ENCODE measurements around the gene FAM9A.
"Not testable (repeated sequence)": the region's sequence is repeated elsewhere in the genome, so short reads cannot be mapped to it uniquely, and the experiment has no call there.

Gene FAM9A

GRCh38 chrX:8782595-8782994 is 18.6 kb downstream of the FAM9A start:
- DNase-seq: no peak
- TF ChIP-seq POLR2A (IDR thresholded peaks at IDR 0.05; ENCODE audit: low read length): no peak
- no peak for TF ChIP-seq GATA1 (IDR thresholded peaks at IDR 0.05; ENCODE audit: low read depth, low read length)

- DNase-seq: not testable (repeated sequence)
Observed at GRCh38 chrX:8781921-8782320, 19.3 kb downstream of the FAM9A start.

- TF ChIP-seq POLR2A (IDR thresholded peaks at IDR 0.05; ENCODE audit: low read length) (no peak), GATA1 (IDR thresholded peaks at IDR 0.05; ENCODE audit: low read depth, low read length) (no peak)
- no peak for DNase-seq
Observed at GRCh38 chrX:8773117-8773516, 28.1 kb downstream of the FAM9A start.

- TF ChIP-seq POLR2A (IDR thresholded peaks at IDR 0.05; ENCODE audit: low read length) (no peak), GATA1 (IDR thresholded peaks at IDR 0.05; ENCODE audit: low read depth, low read length) (no peak)
- DNase-seq: no peak
Observed at GRCh38 chrX:8760021-8760420, 41.2 kb downstream of the FAM9A start.

- not testable (repeated sequence) for DNase-seq
Observed at GRCh38 chrX:8758706-8759105, 42.5 kb downstream of the FAM9A start.

GRCh38 chrX:8757609-8758389 is 43.4 kb downstream of the FAM9A start:
- not testable (repeated sequence) for DNase-seq

GRCh38 chrX:8755813-8756212 is 45.4 kb downstream of the FAM9A start:
- DNase-seq: no peak
- TF ChIP-seq GATA1 (IDR thresholded peaks at IDR 0.05; ENCODE audit: low read depth, low read length) (no peak), POLR2A (IDR thresholded peaks at IDR 0.05; ENCODE audit: low read length) (no peak)

- TF ChIP-seq POLR2A (IDR thresholded peaks at IDR 0.05; ENCODE audit: low read length) (no peak), GATA1 (IDR thresholded peaks at IDR 0.05; ENCODE audit: low read depth, low read length) (no peak)
- no peak for DNase-seq
Observed at GRCh38 chrX:8755116-8755515, 46.1 kb downstream of the FAM9A start.

GRCh38 chrX:8749697-8750096 is 51.5 kb downstream of the FAM9A start:
- no peak for DNase-seq

GRCh38 chrX:8748855-8749254 is 52.3 kb downstream of the FAM9A start:
- TF ChIP-seq GATA1 (IDR thresholded peaks at IDR 0.05; ENCODE audit: low read depth, low read length): no peak
- TF ChIP-seq POLR2A (IDR thresholded peaks at IDR 0.05; ENCODE audit: low read length): no peak
- peak; percentile 3 to 12 for DNase-seq

More at GRCh38 chrX:8749697-8750096, 51.5 kb downstream of the FAM9A start:
- TF ChIP-seq POLR2A (IDR thresholded peaks at IDR 0.05; ENCODE audit: low read length) (no peak), GATA1 (IDR thresholded peaks at IDR 0.05; ENCODE audit: low read depth, low read length) (no peak)

GRCh38 chrX:8743126-8743732 is 58.0 kb downstream of the FAM9A start:
- DNase-seq: peak; percentile 19 to 57
- TF ChIP-seq GATA1 (IDR thresholded peaks at IDR 0.05; ENCODE audit: low read depth, low read length): no peak
- no peak for TF ChIP-seq POLR2A (IDR thresholded peaks at IDR 0.05; ENCODE audit: low read length)

- no peak for TF ChIP-seq POLR2A (IDR thresholded peaks at IDR 0.05; ENCODE audit: low read length)
- no peak for TF ChIP-seq GATA1 (IDR thresholded peaks at IDR 0.05; ENCODE audit: low read depth, low read length)
- DNase-seq: no peak
Observed at GRCh38 chrX:8741981-8742380, 59.2 kb downstream of the FAM9A start.
